GM06990 (cell line): ENCODE results near the gene EPHB6.

Experiments used
- DNase-seq: peaks from one replicate; pipeline ENCODE4 v3.0.0-alpha.2; 2011; ENCODE audit not compliant: insufficient read length; ENCODE audit errors: extremely low read depth
- H3K27me3 ChIP-seq: replicated peaks from 2 replicates; pipeline ENCODE4 v1.6.0; 2011; ENCODE audit warnings: low read length; ENCODE audit not compliant: control insufficient read depth, insufficient read depth
- H3K36me3 ChIP-seq: 2 replicates; pipeline ENCODE4 v1.5.1; 2011; ENCODE audit warnings: low read length; ENCODE audit not compliant: control insufficient read depth, insufficient read depth
- H3K4me3 ChIP-seq: replicated peaks from 2 replicates; pipeline ENCODE4 v1.5.1; 2011; ENCODE audit warnings: low read depth, mild to moderate bottlenecking, control low read depth, low read length
- CTCF ChIP-seq: IDR thresholded peaks from 2 replicates; pipeline ENCODE4 v1.5.1; 2011; ENCODE audit warnings: low read length, control low read depth, mild to moderate bottlenecking, inconsistent platforms; ENCODE audit not compliant: insufficient read depth, poor library complexity, severe bottlenecking

Gene EPHB6

GRCh38 chr7:142881586-142882337 lies 26.9 kb downstream of the EPHB6 start:
- no peaks in the 10 kb centered on the region for H3K36me3 ChIP-seq
- no peak overlapping the region for H3K4me3 ChIP-seq
- H3K27me3 ChIP-seq, result no peaks in the 10 kb centered on the region; the same call in 1 of the 2 replicates
- no peak for DNase-seq
- no peak for TF ChIP-seq CTCF

- H3K36me3 ChIP-seq, result no peaks in the 10 kb centered on the region
- no peak for TF ChIP-seq CTCF
Measured at GRCh38 chr7:142882338-142882678, 27.4 kb downstream of the EPHB6 start.

GRCh38 chr7:142883145-142883544 lies 28.3 kb downstream of the EPHB6 start:
- Histone ChIP-seq H3K4me3 (no peak overlapping the region), H3K27me3 (no peaks in the 10 kb centered on the region; the same call in 1 of the 2 replicates), H3K36me3 (no peaks in the 10 kb centered on the region)
- no peak for TF ChIP-seq CTCF
- DNase-seq, result no peak

More at GRCh38 chr7:142882338-142882678, 27.4 kb downstream of the EPHB6 start:
- Histone ChIP-seq H3K4me3 (no peak overlapping the region), H3K27me3 (no peaks in the 10 kb centered on the region; the same call in 1 of the 2 replicates)
- DNase-seq, result no peak

GRCh38 chr7:142883571-142884285 lies 28.9 kb downstream of the EPHB6 start:
- no peaks in the 10 kb centered on the region for H3K36me3 ChIP-seq
- H3K4me3 ChIP-seq, result no peak overlapping the region
- DNase-seq, result no peak
- no peaks in the 10 kb centered on the region for H3K27me3 ChIP-seq
- no peak for TF ChIP-seq CTCF

- no peak for DNase-seq
- Histone ChIP-seq H3K4me3 (no peak overlapping the region), H3K27me3 (no peaks in the 10 kb centered on the region), H3K36me3 (no peaks in the 10 kb centered on the region)
- no peak for TF ChIP-seq CTCF
Measured at GRCh38 chr7:142884286-142884640, 29.4 kb downstream of the EPHB6 start.
